Stimulated activated CD8-positive, alpha-beta memory T cell treated with anti-CD3 and anti-CD28 coated beads, Interleukin-2, amount 100 ng/mL, for 1 hour (primary cell): ENCODE results near the gene MAD2L1BP.
"Not testable (repeated sequence)": the region's sequence is repeated elsewhere in the genome, so short reads cannot be mapped to it uniquely, and the experiment has no call there.

Experiments
- DNase-seq, 2 donors: peaks; one replicate each; pipeline ENCODE4 v3.0.0-alpha.2; 2020; ENCODE audit warnings: low read depth in 2 of 2

Gene MAD2L1BP

DNA sequence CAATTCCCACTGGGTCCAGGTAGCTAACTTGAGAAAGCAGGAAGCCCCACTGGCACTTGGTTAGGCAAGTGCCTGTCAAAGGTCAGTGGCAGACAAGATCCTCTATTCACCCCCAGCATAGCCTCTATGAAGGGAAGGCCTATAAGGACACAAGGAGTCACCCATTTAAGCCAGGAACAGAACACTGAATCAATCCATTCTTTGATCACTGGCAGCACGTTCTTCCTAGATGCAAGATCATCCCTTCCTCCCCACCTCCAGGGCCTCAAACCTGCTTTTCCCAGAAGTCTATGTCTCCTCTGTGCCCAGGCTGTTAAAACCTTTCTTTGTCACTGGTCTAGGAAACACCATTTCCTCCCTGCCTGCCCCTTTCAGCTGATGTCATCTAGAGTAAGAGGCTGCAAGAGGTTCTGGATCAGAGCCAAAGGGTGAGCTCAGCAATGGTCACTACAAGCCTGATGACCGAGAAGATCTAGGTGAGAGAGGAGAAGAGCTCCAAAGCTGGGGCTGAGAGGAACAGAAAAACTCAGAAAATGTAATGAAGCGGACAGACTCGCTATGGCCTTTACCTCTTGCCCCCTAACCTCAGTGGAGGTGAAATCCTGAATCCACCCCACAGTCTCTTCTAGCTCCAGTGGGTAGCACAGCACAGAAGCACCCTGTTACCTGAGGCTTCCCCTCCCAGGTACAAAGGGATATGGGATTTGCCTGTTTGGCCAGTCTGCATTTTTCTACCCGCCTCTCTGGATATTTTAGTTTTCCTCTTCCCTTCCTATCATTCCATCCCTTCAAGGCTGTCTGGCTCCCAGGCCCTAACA, 8.4 kb upstream of the MAD2L1BP start:
- no peak for DNase-seq

DNA sequence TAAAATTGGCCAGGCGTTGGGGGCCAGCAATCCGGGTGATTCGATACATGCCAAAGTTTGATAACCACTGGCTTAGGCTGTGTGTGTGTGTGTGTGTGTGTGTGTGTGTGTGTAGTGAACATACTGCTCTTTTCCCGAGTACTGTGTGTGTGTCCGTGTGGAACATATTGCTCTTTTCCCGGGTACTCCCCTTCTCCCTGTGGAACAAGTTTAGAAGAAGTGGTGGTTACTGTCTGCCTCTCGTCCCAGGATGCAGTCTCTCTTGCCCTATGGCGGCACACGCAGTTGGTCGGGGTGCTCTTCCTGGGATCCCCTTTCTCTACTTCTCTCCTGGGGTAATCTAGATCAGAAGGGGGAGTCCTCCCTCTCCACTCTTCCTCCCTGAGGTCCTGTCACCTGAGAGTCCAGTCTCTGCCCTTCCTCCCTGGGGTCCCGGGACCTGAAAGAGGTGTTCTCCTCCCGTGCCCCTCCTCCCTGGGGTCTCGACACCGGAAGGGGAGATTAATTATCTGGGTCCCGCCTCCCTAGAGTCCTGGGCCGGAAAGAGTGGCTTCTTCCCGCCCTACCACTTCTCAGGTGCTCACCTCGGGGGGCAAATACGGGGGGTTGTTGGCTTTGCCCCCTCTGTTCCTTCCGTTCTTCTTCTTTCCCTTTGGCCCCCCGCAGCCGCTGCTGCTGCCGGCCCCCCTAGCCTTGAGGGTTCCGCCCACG, 7.1 kb upstream of the MAD2L1BP start:
- peak in 1 of 2 donors; percentile 13 for DNase-seq

DNA sequence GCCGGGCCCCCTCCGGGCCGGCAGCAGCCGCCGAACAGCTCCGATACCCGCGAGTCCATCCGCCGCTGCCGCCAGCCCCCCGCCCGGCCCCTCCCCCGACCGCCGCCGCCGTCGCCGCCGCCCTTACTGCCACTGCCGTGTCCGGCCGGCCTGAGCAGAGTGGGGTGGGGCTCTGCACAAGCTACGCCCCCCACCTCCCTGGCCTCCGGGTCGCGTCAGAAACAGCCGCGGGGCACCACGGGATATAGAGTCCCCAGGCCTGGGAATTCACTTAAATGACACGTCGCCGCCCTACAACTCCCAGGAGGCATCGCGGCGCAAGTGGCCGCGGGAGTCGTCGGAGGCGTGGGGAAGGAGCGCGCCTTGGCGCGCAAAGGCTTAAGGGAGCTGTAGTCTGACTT, 6.5 kb upstream of the MAD2L1BP start, which contains the start of gene GTPBP2:
Gene GTPBP2 (minus strand): TSS at position 161 of the 401 bp plus-strand sequence. CDS start 102 bp downstream, at position 59.
- DNase-seq = peak; percentile 92 to 93

DNA sequence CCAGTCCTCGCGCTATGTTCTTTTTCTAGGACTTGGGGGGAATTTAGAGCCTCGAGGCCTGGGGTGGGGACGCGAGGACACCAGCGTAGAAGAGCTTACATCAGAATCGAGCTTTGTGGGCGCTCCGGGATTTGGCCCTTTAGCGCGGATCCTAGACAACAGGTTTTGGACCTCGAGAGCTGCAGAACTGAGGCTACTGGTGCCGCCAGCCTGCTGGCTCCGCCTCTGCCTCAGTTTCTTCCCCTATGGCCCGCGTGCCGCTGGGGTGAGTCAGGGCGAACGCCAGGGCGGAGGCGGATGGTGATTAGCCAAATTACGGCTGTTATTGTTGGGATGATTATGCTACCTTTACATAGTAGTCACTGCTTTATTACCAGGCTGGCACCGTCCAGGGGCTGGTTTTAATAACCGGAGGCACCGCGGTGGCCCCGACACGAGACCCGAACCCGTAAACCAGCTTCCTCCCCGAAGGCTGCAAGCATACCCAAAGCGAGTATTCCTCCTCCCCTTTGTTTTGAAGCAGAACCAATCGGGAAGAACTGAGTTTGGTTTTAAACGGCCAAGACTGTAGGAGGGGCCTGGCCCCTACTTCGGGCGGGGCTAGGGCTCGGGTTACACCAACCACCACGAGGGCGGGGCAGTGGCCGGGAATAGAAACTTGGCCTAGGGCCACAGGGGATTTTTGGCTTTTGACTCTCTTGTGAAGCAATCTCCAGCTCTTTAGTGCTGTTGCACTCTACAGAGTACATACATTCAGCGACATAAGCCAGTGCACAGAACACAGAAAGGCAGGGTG, 5.9 kb upstream of the MAD2L1BP start:
- peak; percentile 67 to 83 for DNase-seq

DNA sequence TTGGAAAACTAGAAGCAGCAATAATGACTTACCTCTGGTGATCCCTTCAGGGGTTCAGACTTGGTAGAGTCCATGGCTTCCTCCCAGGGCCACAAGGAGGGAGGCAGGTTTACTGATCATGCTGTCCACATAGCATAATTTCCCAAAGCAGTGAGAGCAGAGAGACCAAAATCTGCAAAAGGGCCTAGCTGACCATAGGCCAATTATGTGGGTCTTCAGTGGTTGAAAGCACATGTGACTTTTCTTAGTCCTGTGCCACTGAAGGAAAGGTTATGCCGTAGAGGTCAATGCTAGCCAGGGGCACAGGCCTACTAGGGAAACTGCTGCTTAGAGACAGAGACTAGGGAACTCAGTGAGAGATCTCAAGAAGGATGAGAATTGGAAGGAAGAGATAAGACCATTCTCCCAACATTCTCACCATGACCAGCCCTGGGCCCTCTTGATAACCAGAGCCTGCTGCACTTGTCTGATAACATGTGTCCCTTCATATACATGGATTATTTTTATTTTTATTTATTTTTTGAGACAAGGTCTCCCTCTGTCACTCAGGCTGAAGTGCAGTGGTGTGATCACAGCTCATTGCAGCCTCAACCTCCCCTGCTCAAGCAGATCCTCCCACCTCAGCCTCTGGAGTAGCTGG, 4.5 kb upstream of the MAD2L1BP start:
- DNase-seq = no peak

GRCh38 chr6:43633002-43633401, 2.6 kb upstream of the MAD2L1BP start:
- not testable (repeated sequence) for DNase-seq

GRCh38 chr6:43634702-43635303, 837 bp upstream of the MAD2L1BP start:
- DNase-seq = no peak

- no peak for DNase-seq
Observed at GRCh38 chr6:43636308-43636659, 644 bp downstream of the MAD2L1BP start.

DNA sequence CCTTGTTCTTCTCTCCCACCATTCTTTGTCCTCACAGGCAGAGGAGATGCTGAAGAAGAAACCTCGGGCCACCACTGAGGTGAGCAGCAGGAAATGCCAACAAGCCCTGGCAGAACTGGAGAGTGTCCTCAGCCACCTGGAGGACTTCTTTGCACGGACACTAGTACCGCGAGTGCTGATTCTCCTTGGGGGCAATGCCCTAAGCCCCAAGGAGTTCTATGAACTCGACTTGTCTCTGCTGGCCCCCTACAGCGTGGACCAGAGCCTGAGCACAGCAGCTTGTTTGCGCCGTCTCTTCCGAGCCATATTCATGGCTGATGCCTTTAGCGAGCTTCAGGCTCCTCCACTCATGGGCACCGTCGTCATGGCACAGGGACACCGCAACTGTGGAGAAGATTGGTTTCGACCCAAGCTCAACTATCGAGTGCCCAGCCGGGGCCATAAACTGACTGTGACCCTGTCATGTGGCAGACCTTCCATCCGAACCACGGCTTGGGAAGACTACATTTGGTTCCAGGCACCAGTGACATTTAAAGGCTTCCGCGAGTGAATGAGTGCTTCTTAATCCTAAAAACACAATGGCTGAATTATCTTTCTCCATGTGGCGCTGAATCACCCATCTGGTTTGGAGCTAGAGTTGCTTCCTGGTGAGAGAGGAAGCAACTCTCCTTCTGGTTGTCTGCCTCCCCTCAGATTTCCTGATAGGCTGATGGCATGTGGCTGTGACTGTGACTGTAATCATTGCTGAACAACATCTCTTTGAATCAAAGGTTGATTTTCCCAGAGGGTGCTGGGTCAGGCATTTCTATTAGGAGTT, 4.6 kb downstream of the MAD2L1BP start:
- no peak for DNase-seq

GRCh38 chr6:43644940-43645612, 9.4 kb downstream of the MAD2L1BP start, which contains the start of gene RSPH9:
RSPH9 (plus strand) TSS chr6:43645036; CDS start chr6:43645099, 63 bp downstream.
- no peak for DNase-seq

GRCh38 chr6:43645613-43645964, 9.9 kb downstream of the MAD2L1BP start:
- DNase-seq = no peak

GRCh38 chr6:43647613-43648012, 12.0 kb downstream of the MAD2L1BP start:
- no peak for DNase-seq

- no peak for DNase-seq
Observed at GRCh38 chr6:43648248-43648647, 12.6 kb downstream of the MAD2L1BP start.

DNA sequence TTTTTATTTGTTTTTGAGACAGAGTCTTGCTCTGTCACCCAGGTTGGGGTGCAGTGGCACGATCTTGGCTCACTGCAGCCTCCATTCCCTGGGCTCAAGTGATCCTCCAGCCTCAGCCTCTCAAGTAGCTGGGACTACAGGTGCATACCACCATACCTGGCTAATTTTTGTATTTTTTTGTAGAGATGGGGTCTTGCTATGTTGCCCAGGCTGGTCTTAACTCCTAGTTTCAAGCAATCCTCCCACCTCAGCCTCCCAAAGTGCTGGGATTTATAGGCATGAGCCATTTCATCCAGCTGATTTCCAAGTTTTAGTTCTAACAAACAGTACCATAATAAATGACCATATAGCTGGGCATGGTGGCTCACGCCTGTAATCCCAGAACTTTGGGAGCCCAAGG, 17.2 kb downstream of the MAD2L1BP start:
- not testable (repeated sequence) for DNase-seq

DNA sequence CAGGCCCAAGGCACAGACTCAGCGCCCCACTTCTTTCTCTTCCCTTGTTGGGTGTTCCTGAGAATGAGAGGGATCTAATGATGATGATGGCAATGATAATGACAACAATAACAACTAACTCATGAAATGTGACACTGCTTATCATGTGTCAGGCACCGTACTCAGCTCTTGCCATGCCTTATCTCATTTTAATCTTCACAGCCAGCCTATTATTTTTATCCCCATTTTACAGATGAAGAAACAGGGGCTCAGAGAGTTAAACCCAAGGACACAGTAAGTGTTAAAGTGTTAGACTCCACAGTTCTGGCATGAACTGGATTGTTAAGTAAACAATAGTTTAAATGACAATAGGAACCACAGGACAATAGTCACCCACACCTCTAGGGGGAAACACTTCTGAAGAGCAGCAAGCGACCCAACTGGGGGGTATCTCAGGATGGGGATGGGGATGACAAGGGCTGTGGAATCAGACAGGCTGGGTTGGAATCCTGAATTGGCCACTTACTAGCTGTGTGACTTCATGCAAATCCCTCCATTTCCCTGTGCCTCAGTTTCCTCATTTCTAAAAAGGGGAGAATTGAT, 21.7 kb downstream of the MAD2L1BP start:
- no peak for DNase-seq

- DNase-seq = no peak
Observed at GRCh38 chr6:43658161-43658560, 22.5 kb downstream of the MAD2L1BP start.

DNA sequence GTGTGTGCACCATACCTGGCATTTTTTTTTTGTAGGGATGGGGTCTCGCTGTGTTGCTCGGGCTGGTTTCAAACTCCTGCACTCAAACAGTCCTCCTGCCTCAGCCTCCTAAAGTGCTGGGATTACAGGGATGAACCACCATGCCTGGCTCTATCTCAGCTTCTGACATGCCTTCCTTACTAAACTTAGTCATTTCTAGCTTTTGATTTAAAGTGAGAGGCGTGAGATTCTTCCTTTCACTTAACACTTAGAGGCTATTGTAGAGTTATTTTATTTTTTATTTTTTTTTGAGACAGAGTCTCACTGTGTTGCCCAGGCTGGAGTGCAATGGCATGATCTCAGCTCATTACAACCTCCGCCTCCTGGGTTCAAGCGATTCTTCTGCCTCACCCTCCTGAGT, 27.3 kb downstream of the MAD2L1BP start:
- not testable (repeated sequence) for DNase-seq

GRCh38 chr6:43665376-43665775, 29.7 kb downstream of the MAD2L1BP start:
- DNase-seq = no peak

DNA sequence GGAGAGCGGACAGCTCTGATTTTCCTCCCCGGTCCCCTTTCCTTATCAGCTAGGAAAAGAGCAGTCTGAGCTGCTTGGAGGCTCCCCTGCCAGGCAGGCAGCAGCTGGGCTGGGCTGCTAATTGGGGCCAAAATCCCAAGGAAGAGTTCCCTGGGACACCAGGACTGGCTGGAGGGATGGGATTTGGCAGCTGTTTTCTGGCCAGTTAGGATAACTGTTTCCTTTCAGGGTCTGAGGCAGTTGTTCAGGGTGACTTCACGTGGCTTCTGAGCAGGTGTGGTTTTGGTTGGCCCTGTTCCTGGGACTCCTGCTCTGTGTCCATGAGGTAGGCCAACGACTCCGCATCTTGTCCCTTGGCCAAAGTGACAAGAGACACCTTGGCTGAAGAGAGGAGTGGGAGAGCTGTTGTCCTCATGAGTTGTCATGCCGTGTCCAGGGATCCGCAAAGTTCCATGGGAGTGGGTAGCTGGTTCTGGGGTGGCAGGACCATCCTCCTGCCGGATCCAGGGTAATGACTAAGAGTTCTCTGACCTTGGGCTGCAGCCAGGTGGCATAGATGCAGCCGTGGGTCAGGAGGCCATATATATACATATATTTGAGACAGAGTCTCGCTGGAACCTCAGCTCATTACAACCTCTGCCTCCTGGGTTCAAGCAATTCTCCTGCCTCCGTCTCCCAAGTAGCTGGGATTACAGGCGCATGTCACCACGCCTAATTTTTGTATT, 30.7 kb downstream of the MAD2L1BP start:
- no peak for DNase-seq
